Stomach (tissue), 4 donors: ENCODE data around the gene SEMA5A.

Experiments
- POLR2A ChIP-seq, 4 donors: fragments of 450-650 bp; IDR thresholded peaks; one replicate each; pipeline ENCODE4 v1.6.1; 2016; ENCODE audit warnings: antibody characterized with exemption in 4 of 4, control low read depth in 2 of 4, mild to moderate bottlenecking in 1 of 4, moderate library complexity in 1 of 4
- TF ChIP-seq, protein P1 (sequence below), 7 experiments: fragments of 450-650 bp in 4 of 7; fragments of 200-600 bp in 3 of 7; sonication (generic) in 3 of 7; IDR thresholded peaks; one replicate each; pipeline ENCODE4 v1.5.1; 2016 to 2019; ENCODE audit warnings: antibody characterized with exemption in 7 of 7, control low read depth in 2 of 7, mild to moderate bottlenecking in 1 of 7

DNA sequence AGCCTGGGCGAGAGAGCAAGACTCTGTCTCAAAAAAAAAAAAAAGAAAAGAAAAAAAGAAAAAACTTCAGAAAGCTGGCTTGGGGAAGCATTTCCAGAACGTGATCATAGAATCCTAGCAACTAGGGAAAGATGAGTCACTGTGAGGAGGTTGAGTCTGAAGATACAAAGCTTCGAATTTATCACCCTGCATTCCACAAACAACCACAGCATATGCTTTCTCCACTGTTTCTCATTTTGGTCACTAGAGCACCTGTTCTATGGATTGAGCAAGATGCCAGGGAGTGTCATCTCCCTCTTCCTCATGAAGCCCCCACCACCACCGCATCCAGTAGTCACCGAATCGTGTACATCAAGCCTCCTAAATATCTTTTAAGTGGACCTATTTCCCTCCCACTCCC is 37.9 kb downstream of the SEMA5A start:
- TF ChIP-seq POLR2A (IDR thresholded peaks at IDR 0.05), result no peak
- TF ChIP-seq, protein P1, sequence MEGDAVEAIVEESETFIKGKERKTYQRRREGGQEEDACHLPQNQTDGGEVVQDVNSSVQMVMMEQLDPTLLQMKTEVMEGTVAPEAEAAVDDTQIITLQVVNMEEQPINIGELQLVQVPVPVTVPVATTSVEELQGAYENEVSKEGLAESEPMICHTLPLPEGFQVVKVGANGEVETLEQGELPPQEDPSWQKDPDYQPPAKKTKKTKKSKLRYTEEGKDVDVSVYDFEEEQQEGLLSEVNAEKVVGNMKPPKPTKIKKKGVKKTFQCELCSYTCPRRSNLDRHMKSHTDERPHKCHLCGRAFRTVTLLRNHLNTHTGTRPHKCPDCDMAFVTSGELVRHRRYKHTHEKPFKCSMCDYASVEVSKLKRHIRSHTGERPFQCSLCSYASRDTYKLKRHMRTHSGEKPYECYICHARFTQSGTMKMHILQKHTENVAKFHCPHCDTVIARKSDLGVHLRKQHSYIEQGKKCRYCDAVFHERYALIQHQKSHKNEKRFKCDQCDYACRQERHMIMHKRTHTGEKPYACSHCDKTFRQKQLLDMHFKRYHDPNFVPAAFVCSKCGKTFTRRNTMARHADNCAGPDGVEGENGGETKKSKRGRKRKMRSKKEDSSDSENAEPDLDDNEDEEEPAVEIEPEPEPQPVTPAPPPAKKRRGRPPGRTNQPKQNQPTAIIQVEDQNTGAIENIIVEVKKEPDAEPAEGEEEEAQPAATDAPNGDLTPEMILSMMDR (IDR thresholded peaks at IDR 0.05), result no peak
